C4-2B (cell line): ENCODE measurements around the gene ADGRD1.

Source experiments
- CTCF ChIP-seq: fragments of 450-650 bp; conservative IDR thresholded peaks from 2 replicates; pipeline ENCODE4 v1.5.1; 2017; ENCODE audit warnings: mild to moderate bottlenecking
- ZFX ChIP-seq: fragments of 450-650 bp; IDR thresholded peaks from 2 replicates; pipeline ENCODE4 v1.6.1; 2017

- TF ChIP-seq CTCF (no peak), ZFX (no peak)
Observed at GRCh38 chr12:131003716-131004045, 50.0 kb downstream of the ADGRD1 start.
